HG03571 (cell line): ENCODE measurements around the gene PRPSAP2.

Experiments
- ATAC-seq: cut with Tn5 transposase; IDR thresholded peaks from one replicate; pipeline ENCODE4 v1.9.1; 2021; ENCODE audit not compliant: unreplicated experiment

PRPSAP2 gene

DNA sequence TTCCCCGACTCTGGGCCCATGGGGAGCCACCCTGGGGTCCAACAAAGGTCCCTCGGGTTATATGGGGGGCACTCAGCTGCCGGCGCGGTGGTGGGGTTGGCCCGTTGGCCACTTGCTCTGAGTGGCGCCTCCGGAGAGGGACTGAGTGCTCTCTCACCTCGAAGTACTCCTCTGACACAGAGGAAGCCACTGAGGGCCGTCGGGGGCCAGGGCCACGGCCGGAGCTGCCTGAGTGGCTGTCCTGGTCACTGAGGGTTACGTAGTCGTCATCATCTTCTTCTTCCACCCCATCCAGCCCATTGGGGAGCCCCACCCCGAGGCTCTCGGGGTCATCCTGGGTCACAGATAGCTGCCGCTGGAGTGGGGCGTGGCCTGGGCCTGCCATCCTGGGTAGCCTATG is 119.7 kb downstream of the PRPSAP2 start:
- no peak for ATAC-seq

DNA sequence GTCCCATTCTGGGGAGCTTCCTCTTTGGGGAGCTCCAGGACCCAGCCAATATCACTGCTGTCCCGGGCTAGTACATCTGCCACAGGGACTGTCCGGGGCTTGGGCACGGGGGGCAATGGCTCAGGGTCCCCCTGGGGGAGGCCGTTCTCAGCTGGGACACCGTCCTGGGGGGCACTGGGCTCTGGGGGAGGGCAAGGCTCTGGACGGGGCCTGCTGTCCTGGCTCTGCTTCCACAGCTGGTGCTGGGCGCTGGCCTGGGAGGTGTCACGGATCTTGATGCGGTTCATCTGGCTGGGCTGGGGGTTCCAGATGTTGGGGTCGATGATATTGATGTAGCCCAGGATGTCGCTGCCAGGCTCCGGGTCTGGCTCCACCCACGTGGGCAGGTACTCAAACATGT is 120.1 kb downstream of the PRPSAP2 start:
- ATAC-seq, result no peak

DNA sequence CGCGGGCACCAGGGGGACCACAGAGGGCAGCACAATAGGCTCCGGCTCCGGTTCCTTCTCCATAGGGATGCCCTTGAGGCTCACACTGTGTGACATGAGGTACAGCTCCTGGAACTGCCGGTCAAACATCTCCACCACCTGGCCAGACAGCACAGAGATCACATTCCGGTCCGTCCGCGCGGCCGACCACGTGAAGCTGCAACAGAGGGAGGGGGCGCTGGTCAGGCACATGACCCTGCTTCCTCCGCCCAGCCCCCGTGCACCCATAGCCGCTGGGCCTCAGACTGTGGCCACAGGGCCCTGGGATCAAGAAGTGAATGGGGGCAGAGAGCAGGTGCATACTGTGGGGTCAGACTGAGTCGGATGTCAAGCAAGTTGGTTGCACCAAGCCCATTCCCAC is 120.7 kb downstream of the PRPSAP2 start:
- no peak for ATAC-seq
